GM12878 (cell line): ENCODE results near the gene FBXO3.

Source experiments
- CTCF ChIP-seq, 3 experiments: IDR thresholded peaks in 2 of 3; conservative IDR thresholded peaks in 1 of 3; 2 replicates each; pipeline ENCODE4 v1.5.1; 2011; ENCODE audit warnings: low read depth in 3 of 3, low read length in 3 of 3, mild to moderate bottlenecking in 3 of 3, control low read depth in 2 of 3, moderate library complexity in 2 of 3, inconsistent platforms in 1 of 3, mixed read lengths in 1 of 3; ENCODE audit not compliant: control insufficient read depth in 2 of 3, insufficient read depth in 1 of 3; ENCODE audit errors: extremely low read depth in 1 of 3
- POLR2A ChIP-seq: IDR thresholded peaks from 2 replicates; pipeline ENCODE4 v1.6.1; 2011; ENCODE audit warnings: low read depth, mild to moderate bottlenecking, low read length
- POLR2AphosphoS5 ChIP-seq: IDR thresholded peaks from 2 replicates; pipeline ENCODE4 v1.6.1; 2011; ENCODE audit warnings: mild to moderate bottlenecking, low read length, inconsistent platforms

GRCh38 chr11:33722590-33723234 is 51.6 kb downstream of the FBXO3 start:
- TF ChIP-seq POLR2AphosphoS5: peak; percentile 47; the same call in 1 of the 2 replicates
- no peak for TF ChIP-seq CTCF (IDR thresholded peaks at IDR 0.05 in 2 of 3, conservative IDR thresholded peaks at IDR 0.05 in 1 of 3; ENCODE audit: control insufficient read depth in 2 of 3, extremely low read depth in 1 of 3, insufficient read depth in 1 of 3, low read depth in 3 of 3, low read length in 3 of 3)
- TF ChIP-seq POLR2A: no peak; the same call in 1 of the 2 replicates
